ENCODE results near the gene TMEM106B. TPM values are rescaled to one million over a fixed set of nuclear protein-coding genes. Genes with fewer than 3 reads are reported as not detected.
A peak's percentile ranks its signal among the peaks of the same experiment; 100 is the strongest.

The TMEM106B gene
- total RNA-seq, 1 donor from 2014 or later: 54.7 TPM

GRCh38 chr7:12291870-12292269 is 80.8 kb downstream of the TMEM106B start:
- no peak overlapping the region for H3K4me3 ChIP-seq (ENCODE audit: low read depth, low read length)
- peak; percentile 45 for TF ChIP-seq CTCF (conservative IDR thresholded peaks at IDR 0.05; ENCODE audit: low read depth, low read length)
- no peak for DNase-seq (ENCODE audit: low read depth)

Other genes with a start within 250 kb of the TMEM106B start
- 0.12 and 0.29 TPM in 2 replicates for gene VWDE, start 192.6 kb downstream of the TMEM106B start, total RNA-seq

All from epithelial cell of proximal tubule (primary cell).